H9 (cell line): ENCODE data around the gene HSPH1. TPM values are rescaled to one million over a fixed set of nuclear protein-coding genes. Genes with fewer than 3 reads are reported as not detected.

Source experiments
- DNase-seq: peaks from one replicate; pipeline ENCODE4 v3.0.0-alpha.2; 2017
- H2AFZ ChIP-seq: one replicate; pipeline ENCODE4 v1.6.1; 2013; ENCODE audit warnings: mild to moderate bottlenecking, low read length, control low read depth, moderate library complexity
- H2AK5ac ChIP-seq: 2 replicates; pipeline ENCODE4 v1.6.1; 2013; ENCODE audit warnings: low read length, control low read depth, mixed read lengths; ENCODE audit not compliant: insufficient read length
- H2BK120ac ChIP-seq: one replicate; pipeline ENCODE4 v1.6.1; 2013; ENCODE audit warnings: low read depth, mild to moderate bottlenecking, low read length, control low read depth, inconsistent platforms; ENCODE audit not compliant: poor library complexity, severe bottlenecking
- H2BK12ac ChIP-seq: 2 replicates; pipeline ENCODE4 v1.6.1; 2013; ENCODE audit warnings: low read length, control low read depth, mixed read lengths, low read depth; ENCODE audit not compliant: insufficient read length
- H2BK15ac ChIP-seq: 2 replicates; pipeline ENCODE4 v1.6.1; 2013; ENCODE audit warnings: low read depth, low read length, control low read depth
- H2BK20ac ChIP-seq: one replicate; pipeline ENCODE4 v1.6.1; 2013; ENCODE audit warnings: low read depth, mild to moderate bottlenecking, low read length, control low read depth, inconsistent platforms; ENCODE audit not compliant: poor library complexity, severe bottlenecking
- H2BK5ac ChIP-seq: 2 replicates; pipeline ENCODE4 v1.6.1; 2013; ENCODE audit warnings: low read length, control low read depth, mixed read lengths; ENCODE audit not compliant: insufficient read length
- H3K14ac ChIP-seq: 2 replicates; pipeline ENCODE4 v1.6.1; 2013; ENCODE audit warnings: low read length, control low read depth; ENCODE audit not compliant: insufficient read depth
- H3K18ac ChIP-seq: 2 replicates; pipeline ENCODE4 v1.6.1; 2013; ENCODE audit warnings: low read depth, mild to moderate bottlenecking, mixed read lengths, low read length, control low read depth; ENCODE audit not compliant: insufficient read length
- H3K23ac ChIP-seq: 2 replicates; pipeline ENCODE4 v1.6.1; 2013; ENCODE audit warnings: low read length, control low read depth, mixed read lengths, low read depth; ENCODE audit not compliant: insufficient read length
- H3K23me2 ChIP-seq: 2 replicates; pipeline ENCODE4 v1.6.1; 2013; ENCODE audit warnings: low read depth, mild to moderate bottlenecking, mixed read lengths, low read length, control low read depth; ENCODE audit not compliant: insufficient read length, poor library complexity, severe bottlenecking
- H3K27ac ChIP-seq: 2 replicates; pipeline ENCODE4 v1.5.1; 2013; ENCODE audit warnings: low read length, control low read depth, mixed read lengths, low read depth; ENCODE audit not compliant: insufficient read length
- H3K27me3 ChIP-seq: 2 replicates; pipeline ENCODE4 v1.6.1; 2013; ENCODE audit warnings: low read length, control low read depth, inconsistent platforms; ENCODE audit not compliant: insufficient read depth
- H3K4ac ChIP-seq: 2 replicates; pipeline ENCODE4 v1.6.1; 2013; ENCODE audit warnings: low read depth, mild to moderate bottlenecking, control low read depth, inconsistent platforms, low read length, moderate library complexity
- H3K4me1 ChIP-seq: 2 replicates; pipeline ENCODE4 v1.6.1; 2013; ENCODE audit warnings: low read length, control low read depth, inconsistent platforms; ENCODE audit not compliant: insufficient read depth
- H3K4me2 ChIP-seq: 2 replicates; pipeline ENCODE4 v1.6.1; 2013; ENCODE audit warnings: low read length, control low read depth, mixed read lengths; ENCODE audit not compliant: insufficient read length, insufficient read depth
- H3K56ac ChIP-seq: 2 replicates; pipeline ENCODE4 v1.6.1; 2013; ENCODE audit warnings: low read depth, mild to moderate bottlenecking, mixed read lengths, low read length, control low read depth; ENCODE audit not compliant: insufficient read length
- H3K79me1 ChIP-seq: 2 replicates; pipeline ENCODE4 v1.6.1; 2013; ENCODE audit warnings: low read depth, mild to moderate bottlenecking, moderate library complexity, low read length, control low read depth, inconsistent platforms; ENCODE audit not compliant: insufficient read depth, poor library complexity, severe bottlenecking
- H3K79me2 ChIP-seq: 2 replicates; pipeline ENCODE4 v1.6.1; 2013; ENCODE audit warnings: low read length, control low read depth, inconsistent platforms; ENCODE audit not compliant: insufficient read depth
- H3K9ac ChIP-seq: 2 replicates; pipeline ENCODE4 v1.6.1; 2013; ENCODE audit warnings: low read length, control low read depth, mixed read lengths; ENCODE audit not compliant: insufficient read length; ENCODE audit errors: extremely low read depth
- H3K9me3 ChIP-seq: one replicate; pipeline ENCODE4 v1.6.1; 2013; ENCODE audit warnings: low read depth, low read length, inconsistent platforms; ENCODE audit not compliant: control insufficient read depth
- H3T11ph ChIP-seq: one replicate; pipeline ENCODE4 v1.6.1; 2013; ENCODE audit warnings: mild to moderate bottlenecking, low read length, control low read depth, inconsistent platforms
- H4K20me1 ChIP-seq: one replicate; pipeline ENCODE4 v1.6.1; 2013; ENCODE audit not compliant: control insufficient read depth, insufficient read length, insufficient read depth
- H4K5ac ChIP-seq: 2 replicates; pipeline ENCODE4 v1.6.1; 2013; ENCODE audit warnings: low read depth, mild to moderate bottlenecking, mixed read lengths, low read length, control low read depth; ENCODE audit not compliant: insufficient read length
- H4K8ac ChIP-seq: replicated peaks from 2 replicates; pipeline ENCODE4 v1.6.1; 2013; ENCODE audit warnings: low read length, control low read depth, mixed read lengths, low read depth; ENCODE audit not compliant: insufficient read length
- H4K91ac ChIP-seq: 2 replicates; pipeline ENCODE4 v1.6.1; 2013; ENCODE audit warnings: low read depth, mild to moderate bottlenecking, moderate library complexity, mixed read lengths, low read length, control low read depth; ENCODE audit not compliant: insufficient read length
- H3K27ac Mint-ChIP-seq, 3 experiments: 2 replicates in 2 of 3; 3 replicates in 1 of 3; pipeline ENCODE4 v1.8.0; 2020 to 2021; ENCODE audit warnings: mixed read lengths in 3 of 3, mild to moderate bottlenecking in 1 of 3, moderate library complexity in 1 of 3
- H3K27me3 Mint-ChIP-seq: 2 replicates; pipeline ENCODE4 v1.8.0; 2021; ENCODE audit warnings: low read depth, mild to moderate bottlenecking, moderate library complexity, mixed read lengths
- H3K36me3 Mint-ChIP-seq, 3 experiments: 2 replicates in 2 of 3; 3 replicates in 1 of 3; pipeline ENCODE4 v1.8.0; 2020 to 2021; ENCODE audit warnings: low read depth in 3 of 3, mixed read lengths in 3 of 3; ENCODE audit not compliant: insufficient read depth in 1 of 3
- H3K4me1 Mint-ChIP-seq, 2 experiments: 2 replicates each; pipeline ENCODE4 v1.8.0; 2020; ENCODE audit warnings: mixed read lengths in 2 of 2
- H3K4me3 Mint-ChIP-seq, 2 experiments: 2 replicates in 1 of 2; 3 replicates in 1 of 2; pipeline ENCODE4 v1.8.0; 2020 to 2021; ENCODE audit warnings: mild to moderate bottlenecking in 2 of 2, mixed read lengths in 2 of 2, moderate library complexity in 1 of 2
- H3K9me3 Mint-ChIP-seq, 2 experiments: 2 replicates in 1 of 2; 3 replicates in 1 of 2; pipeline ENCODE4 v1.8.0; 2020; ENCODE audit warnings: mild to moderate bottlenecking in 2 of 2, mixed read lengths in 2 of 2, moderate library complexity in 1 of 2
- CTCF ChIP-seq: fragments of 200-600 bp; sonication (generic); conservative IDR thresholded peaks from 3 replicates; pipeline ENCODE4 v1.8.0; 2021; ENCODE audit warnings: antibody characterized with exemption, mild to moderate bottlenecking
- WGBS: extraction: QIAGEN DNeasy Blood & Tissue Kit; methylation state at CpG from one replicate; pipeline ENCODE4 v1.1.7; 2013; ENCODE audit warnings: missing lambda C conversion rate, low lambda C conversion rate, mixed read lengths; ENCODE audit not compliant: insufficient read length; ENCODE audit errors: extremely low coverage; 5-methylcytosine and 5-hydroxymethylcytosine counted together
- total RNA-seq: library from RNA; stranded (reverse); gene quantifications from 2 replicates; pipeline ENCODE4 v1.2.1, GENCODE V29; 2021

Gene HSPH1
- total RNA-seq, 1 experiment from 2014 or later, result 141 TPM

- no peak overlapping the region for H4K8ac ChIP-seq
- peaks cover 14 to 16% of the 10 kb centered on the region in 2 experiments for H3K4me1 Mint-ChIP-seq
- no peaks in the 10 kb centered on the region; the same call in none of the 2 replicates for H3K27me3 Mint-ChIP-seq
- H3K56ac ChIP-seq, result no peak overlapping the region
- no peak overlapping the region for H3K27ac ChIP-seq
- no peak overlapping the region for H3K14ac ChIP-seq
- H3K4me1 ChIP-seq, result no peaks in the 10 kb centered on the region
- H2AK5ac ChIP-seq, result no peak overlapping the region
- no peak for DNase-seq
- no peaks in the 10 kb centered on the region for H3K27me3 ChIP-seq
- peaks cover 15 to 28% (median 27%) of the 10 kb centered on the region in 3 experiments; a peak in 6 of 7 replicates for H3K36me3 Mint-ChIP-seq
- H2BK12ac ChIP-seq, result no peak overlapping the region
- no peak overlapping the region for H3K4me3 Mint-ChIP-seq
- H4K5ac ChIP-seq, result no peak overlapping the region
- H4K20me1 ChIP-seq, result no peaks in the 10 kb centered on the region
- H3K27ac Mint-ChIP-seq, result no peak overlapping the region; a peak in 2 of 7 replicates
- no CpG with 5 or more reads among the region's 5 CpGs for WGBS
- H3K9me3 Mint-ChIP-seq, result peaks cover 0 to 3% of the 10 kb centered on the region in 2 experiments; a peak in 2 of 5 replicates
- H2BK5ac ChIP-seq, result no peak overlapping the region
- no peaks in the 10 kb centered on the region for H3K9me3 ChIP-seq
- H3K4me2 ChIP-seq, result no peak overlapping the region
- no peak overlapping the region for H3K23ac ChIP-seq
- no peak overlapping the region for H2AFZ ChIP-seq
- H3K79me2 ChIP-seq, result no peaks in the 10 kb centered on the region
- no peak overlapping the region for H3T11ph ChIP-seq
- H3K4ac ChIP-seq, result no peak overlapping the region
- no peak overlapping the region for H3K18ac ChIP-seq
- no peak overlapping the region for H2BK120ac ChIP-seq
- H3K23me2 ChIP-seq, result no peaks in the 10 kb centered on the region
- H4K91ac ChIP-seq, result no peak overlapping the region
- no peak overlapping the region for H2BK20ac ChIP-seq
- no peaks in the 10 kb centered on the region for H3K79me1 ChIP-seq
- TF ChIP-seq CTCF, result no peak
- no peak overlapping the region for H3K9ac ChIP-seq
- no peak overlapping the region for H2BK15ac ChIP-seq
Observed at GRCh38 chr13:31133621-31134020, 28.1 kb downstream of the HSPH1 start.
